ENCODE data around the gene PSMD12.
"Not testable (repeated sequence)": the region's sequence is repeated elsewhere in the genome, so short reads cannot be mapped to it uniquely, and the experiment has no call there.

PSMD12 gene

DNA sequence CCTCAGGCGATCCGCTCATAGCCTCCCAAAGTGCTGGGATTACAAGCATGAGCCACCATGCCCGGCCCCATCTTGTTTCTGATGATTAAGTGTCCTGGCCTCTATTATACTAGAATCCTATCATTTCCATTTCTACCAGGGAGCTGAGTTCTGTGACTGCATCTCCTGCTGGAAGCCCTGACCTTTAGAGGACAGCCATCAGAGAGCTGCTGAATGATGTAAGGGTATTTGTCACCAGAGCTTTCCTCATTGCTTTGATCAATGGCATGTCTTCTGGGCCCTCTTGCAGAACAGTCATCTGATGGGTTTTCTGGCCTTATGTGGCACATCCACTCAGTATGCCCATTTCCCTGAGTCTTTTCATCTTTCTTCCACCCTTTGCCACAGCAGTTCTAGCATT is 39.9 kb downstream of the PSMD12 start:
- DNase-seq (ENCODE audit: low read depth), result no peak
- Histone ChIP-seq H3K27me3 (replicated peaks; ENCODE audit: control insufficient read depth, insufficient read depth, low read length) (no peaks in the 10 kb centered on the region), H3K4me1 (ENCODE audit: control insufficient read depth, insufficient read depth, low read length) (no peaks in the 10 kb centered on the region), H3K9me3 (ENCODE audit: control insufficient read depth, low read length) (peaks cover 5% of the 10 kb centered on the region), H3K4me3 (ENCODE audit: low read length) (no peak overlapping the region), H3K9ac (ENCODE audit: low read length) (no peak overlapping the region), H3K36me3 (ENCODE audit: control insufficient read depth, insufficient read depth, low read length, severe bottlenecking) (no peaks in the 10 kb centered on the region)

- H3K4me1 ChIP-seq (ENCODE audit: control insufficient read depth, insufficient read depth, low read length), result no peaks in the 10 kb centered on the region
- no peak for DNase-seq (ENCODE audit: low read depth)
- H3K4me3 ChIP-seq (ENCODE audit: low read length), result no peak overlapping the region
- no peak overlapping the region for H3K9ac ChIP-seq (ENCODE audit: low read length)
- peaks cover 5% of the 10 kb centered on the region for H3K9me3 ChIP-seq (ENCODE audit: control insufficient read depth, low read length)
- no peaks in the 10 kb centered on the region for H3K36me3 ChIP-seq (ENCODE audit: control insufficient read depth, insufficient read depth, low read length, severe bottlenecking)
- H3K27me3 ChIP-seq (replicated peaks; ENCODE audit: control insufficient read depth, insufficient read depth, low read length), result no peaks in the 10 kb centered on the region
Observed at GRCh38 chr17:67324330-67324729, 42.0 kb downstream of the PSMD12 start.

GRCh38 chr17:67323445-67323844 is 42.9 kb downstream of the PSMD12 start:
- peaks cover 5% of the 10 kb centered on the region for H3K9me3 ChIP-seq (ENCODE audit: control insufficient read depth, low read length)
- H3K27me3 ChIP-seq (replicated peaks; ENCODE audit: control insufficient read depth, insufficient read depth, low read length), result no peaks in the 10 kb centered on the region
- no peak for DNase-seq (ENCODE audit: low read depth)
- H3K4me3 ChIP-seq (ENCODE audit: low read length), result no peak overlapping the region
- H3K4me1 ChIP-seq (ENCODE audit: control insufficient read depth, insufficient read depth, low read length), result no peaks in the 10 kb centered on the region
- no peak overlapping the region for H3K9ac ChIP-seq (ENCODE audit: low read length)
- no peaks in the 10 kb centered on the region for H3K36me3 ChIP-seq (ENCODE audit: control insufficient read depth, insufficient read depth, low read length, severe bottlenecking)

- Histone ChIP-seq H3K4me3 (ENCODE audit: low read length) (no peak overlapping the region), H3K9ac (ENCODE audit: low read length) (no peak overlapping the region), H3K27me3 (replicated peaks; ENCODE audit: control insufficient read depth, insufficient read depth, low read length) (no peaks in the 10 kb centered on the region), H3K36me3 (ENCODE audit: control insufficient read depth, insufficient read depth, low read length, severe bottlenecking) (no peaks in the 10 kb centered on the region), H3K9me3 (ENCODE audit: control insufficient read depth, low read length) (no peaks in the 10 kb centered on the region), H3K4me1 (ENCODE audit: control insufficient read depth, insufficient read depth, low read length) (no peaks in the 10 kb centered on the region)
- DNase-seq (ENCODE audit: low read depth), result no peak
Observed at GRCh38 chr17:67322042-67322787, 44.2 kb downstream of the PSMD12 start.

DNA sequence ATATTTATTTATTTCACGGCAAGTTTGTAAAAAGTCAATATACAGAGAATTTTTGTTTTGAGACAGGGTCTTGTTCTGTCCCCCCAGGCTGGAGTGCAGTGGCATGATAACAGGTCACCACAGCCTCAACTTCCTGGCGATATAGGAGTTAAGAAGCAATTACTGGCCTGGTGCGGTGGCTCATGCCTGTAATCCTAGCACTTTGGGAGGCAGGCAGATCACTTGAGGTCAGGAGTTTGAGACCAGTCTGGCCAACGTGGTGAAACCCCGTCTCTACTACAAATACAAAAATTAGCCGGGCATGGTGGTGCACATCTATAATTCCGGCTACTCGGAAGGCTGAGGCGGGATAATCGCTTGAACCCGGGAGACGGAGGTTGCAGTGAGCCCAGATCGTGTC is 44.9 kb downstream of the PSMD12 start:
- not testable (repeated sequence) for H3K4me3 ChIP-seq (ENCODE audit: low read length); DNase-seq (ENCODE audit: low read depth); H3K4me1 ChIP-seq (ENCODE audit: control insufficient read depth, insufficient read depth, low read length); H3K9me3 ChIP-seq (ENCODE audit: control insufficient read depth, low read length); H3K36me3 ChIP-seq (ENCODE audit: control insufficient read depth, insufficient read depth, low read length, severe bottlenecking); H3K9ac ChIP-seq (ENCODE audit: low read length); H3K27me3 ChIP-seq (replicated peaks; ENCODE audit: control insufficient read depth, insufficient read depth, low read length)

GRCh38 chr17:67316781-67317180 is 49.6 kb downstream of the PSMD12 start:
- no peaks in the 10 kb centered on the region for H3K9me3 ChIP-seq (ENCODE audit: control insufficient read depth, low read length)
- H3K9ac ChIP-seq (ENCODE audit: low read length), result no peak overlapping the region
- no peaks in the 10 kb centered on the region for H3K4me1 ChIP-seq (ENCODE audit: control insufficient read depth, insufficient read depth, low read length)
- DNase-seq (ENCODE audit: low read depth), result no peak
- no peaks in the 10 kb centered on the region for H3K27me3 ChIP-seq (replicated peaks; ENCODE audit: control insufficient read depth, insufficient read depth, low read length)
- no peaks in the 10 kb centered on the region for H3K36me3 ChIP-seq (ENCODE audit: control insufficient read depth, insufficient read depth, low read length, severe bottlenecking)
- no peak overlapping the region for H3K4me3 ChIP-seq (ENCODE audit: low read length)

DNA sequence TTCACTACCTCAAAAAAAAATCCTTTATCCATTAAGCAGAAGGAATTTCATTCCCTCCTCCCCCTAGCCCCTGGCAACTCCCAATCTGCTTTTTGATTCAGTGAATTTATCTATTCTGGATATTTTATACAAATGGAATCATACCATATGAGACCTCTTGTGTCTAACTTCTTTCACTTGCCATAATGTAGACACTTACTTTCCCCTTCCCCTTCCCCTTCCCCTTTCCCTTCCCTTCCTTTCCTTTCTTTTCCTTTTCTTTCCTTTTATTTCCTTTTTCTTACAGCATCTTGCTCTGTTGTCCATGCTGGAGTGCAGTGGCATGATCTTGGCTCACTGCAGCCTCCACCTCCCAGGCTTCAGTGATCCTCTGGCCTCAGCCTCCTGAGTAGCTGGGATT is 50.5 kb downstream of the PSMD12 start:
- Histone ChIP-seq H3K4me3 (ENCODE audit: low read length) (no peak overlapping the region), H3K9ac (ENCODE audit: low read length) (no peak overlapping the region), H3K4me1 (ENCODE audit: control insufficient read depth, insufficient read depth, low read length) (no peaks in the 10 kb centered on the region), H3K36me3 (ENCODE audit: control insufficient read depth, insufficient read depth, low read length, severe bottlenecking) (no peaks in the 10 kb centered on the region), H3K9me3 (ENCODE audit: control insufficient read depth, low read length) (no peaks in the 10 kb centered on the region), H3K27me3 (replicated peaks; ENCODE audit: control insufficient read depth, insufficient read depth, low read length) (no peaks in the 10 kb centered on the region)
- DNase-seq (ENCODE audit: low read depth), result no peak

GRCh38 chr17:67312265-67312664 is 54.1 kb downstream of the PSMD12 start:
- H3K4me3 ChIP-seq (ENCODE audit: low read length), result no peak overlapping the region
- H3K27me3 ChIP-seq (replicated peaks; ENCODE audit: control insufficient read depth, insufficient read depth, low read length), result no peaks in the 10 kb centered on the region
- H3K4me1 ChIP-seq (ENCODE audit: control insufficient read depth, insufficient read depth, low read length), result no peaks in the 10 kb centered on the region
- no peaks in the 10 kb centered on the region for H3K36me3 ChIP-seq (ENCODE audit: control insufficient read depth, insufficient read depth, low read length, severe bottlenecking)
- no peak for DNase-seq (ENCODE audit: low read depth)
- H3K9me3 ChIP-seq (ENCODE audit: control insufficient read depth, low read length), result no peaks in the 10 kb centered on the region
- no peak overlapping the region for H3K9ac ChIP-seq (ENCODE audit: low read length)

DNA sequence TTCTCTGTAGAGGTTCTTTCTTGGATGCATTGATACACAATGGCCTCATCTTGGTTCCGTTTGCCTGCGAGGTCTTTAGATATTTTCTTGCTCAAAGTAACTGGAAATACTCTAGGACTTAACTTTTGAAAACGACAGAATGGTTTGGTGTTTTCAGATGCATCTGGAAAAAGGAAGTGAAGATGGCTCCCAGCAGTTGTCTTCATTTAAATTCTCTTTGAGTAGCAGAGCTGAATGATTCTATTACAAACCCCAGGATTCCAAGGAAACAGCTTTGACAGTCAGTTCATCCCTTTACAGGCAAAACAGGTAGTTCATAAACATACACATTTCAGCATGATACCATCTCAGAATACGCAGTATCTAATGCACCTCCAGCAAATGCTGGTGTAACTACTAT is 54.8 kb downstream of the PSMD12 start:
- no peak for DNase-seq (ENCODE audit: low read depth)
- Histone ChIP-seq H3K9me3 (ENCODE audit: control insufficient read depth, low read length) (no peaks in the 10 kb centered on the region), H3K4me3 (ENCODE audit: low read length) (no peak overlapping the region), H3K36me3 (ENCODE audit: control insufficient read depth, insufficient read depth, low read length, severe bottlenecking) (no peaks in the 10 kb centered on the region), H3K27me3 (replicated peaks; ENCODE audit: control insufficient read depth, insufficient read depth, low read length) (no peaks in the 10 kb centered on the region), H3K4me1 (ENCODE audit: control insufficient read depth, insufficient read depth, low read length) (no peaks in the 10 kb centered on the region), H3K9ac (ENCODE audit: low read length) (no peak overlapping the region)

GRCh38 chr17:67310406-67310805 is 56.0 kb downstream of the PSMD12 start:
- no peaks in the 10 kb centered on the region for H3K9me3 ChIP-seq (ENCODE audit: control insufficient read depth, low read length)
- H3K27me3 ChIP-seq (replicated peaks; ENCODE audit: control insufficient read depth, insufficient read depth, low read length), result no peaks in the 10 kb centered on the region
- DNase-seq (ENCODE audit: low read depth), result no peak
- no peak overlapping the region for H3K4me3 ChIP-seq (ENCODE audit: low read length)
- peaks cover 3% of the 10 kb centered on the region for H3K4me1 ChIP-seq (ENCODE audit: control insufficient read depth, insufficient read depth, low read length)
- H3K36me3 ChIP-seq (ENCODE audit: control insufficient read depth, insufficient read depth, low read length, severe bottlenecking), result no peaks in the 10 kb centered on the region
- no peak overlapping the region for H3K9ac ChIP-seq (ENCODE audit: low read length)

DNA sequence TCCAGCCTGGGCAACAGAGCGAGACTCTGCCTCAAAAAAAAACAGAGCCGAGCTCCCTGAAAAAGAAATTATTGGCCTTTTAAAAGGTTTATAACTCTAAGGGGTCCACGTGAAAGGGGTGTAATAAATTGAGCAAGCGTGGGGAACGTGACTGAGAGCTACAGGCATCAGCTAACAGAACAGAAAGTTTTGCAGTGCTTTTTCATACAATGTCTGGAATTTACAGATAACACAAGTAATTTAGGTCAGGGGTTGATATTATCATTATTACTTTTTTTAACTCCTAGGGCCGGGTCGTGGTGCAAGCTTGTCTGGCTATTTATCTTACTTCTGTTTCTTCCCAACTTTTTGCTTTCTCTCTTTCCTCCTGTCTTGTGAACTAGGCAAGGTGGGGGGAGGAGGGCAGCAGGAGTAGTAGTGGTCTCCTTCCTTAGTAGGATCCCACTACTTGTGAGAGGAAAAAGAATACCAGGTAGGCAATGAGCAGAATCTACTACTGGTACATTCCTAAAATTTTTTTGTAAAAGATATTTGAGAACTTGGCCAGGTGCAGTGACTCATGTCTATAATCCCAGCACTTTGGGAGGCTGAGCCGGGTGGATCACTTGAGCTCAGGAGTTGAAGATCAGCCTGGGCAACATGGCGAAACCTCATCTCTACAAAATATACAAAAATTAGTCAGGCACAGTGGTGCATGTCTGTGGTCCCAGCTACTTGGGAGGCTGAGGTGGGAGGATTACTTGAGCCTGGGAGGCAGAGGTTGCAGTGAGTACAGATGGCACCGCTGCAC is 60.7 kb downstream of the PSMD12 start:
- H3K27me3 ChIP-seq (replicated peaks; ENCODE audit: control insufficient read depth, insufficient read depth, low read length); DNase-seq (ENCODE audit: low read depth): not testable (repeated sequence)

More for the DNA sequence above, 60.7 kb downstream of the PSMD12 start:
- H3K4me1 ChIP-seq (ENCODE audit: control insufficient read depth, insufficient read depth, low read length); H3K9ac ChIP-seq (ENCODE audit: low read length); H3K9me3 ChIP-seq (ENCODE audit: control insufficient read depth, low read length); H3K36me3 ChIP-seq (ENCODE audit: control insufficient read depth, insufficient read depth, low read length, severe bottlenecking); H3K4me3 ChIP-seq (ENCODE audit: low read length): not testable (repeated sequence)
